Activated CD4-positive, alpha-beta T cell treated with anti-CD3 and anti-CD28 coated beads for 36 hours (primary cell): ENCODE results near the gene BCR. TPM values are rescaled to one million over a fixed set of nuclear protein-coding genes. Genes with fewer than 3 reads are reported as not detected.

Source experiments
- ATAC-seq: fragments of 200-7000 bp; cut with Tn5 transposase; one replicate; pipeline ENCODE4 v1.10.0; 2021; ENCODE audit warnings: mild to moderate bottlenecking, moderate library complexity
- CTCF ChIA-PET: fragments of 350-600 bp; sonication (Branson Sonifier 250); formaldehyde crosslinking; loops from one replicate; lab custom pipeline; 2021; ENCODE audit warnings: antibody characterized with exemption; lab: Charles Lee
- POLR2A ChIA-PET: fragments of 350-600 bp; sonication (Branson Sonifier 250); formaldehyde crosslinking; loops from one replicate; lab custom pipeline; 2021; ENCODE audit warnings: antibody characterized with exemption, inconsistent platforms; lab: Charles Lee
- DNase-seq: peaks from one replicate; pipeline ENCODE4 v3.0.0-alpha.2; 2020
- H3K27ac Mint-ChIP-seq: one replicate; pipeline ENCODE4 v1.8.0; 2021; ENCODE audit warnings: mixed read lengths
- H3K27me3 Mint-ChIP-seq: one replicate; pipeline ENCODE4 v1.8.0; 2021; ENCODE audit warnings: mixed read lengths
- H3K36me3 Mint-ChIP-seq: one replicate; pipeline ENCODE4 v1.8.0; 2021; ENCODE audit warnings: low read depth, mixed read lengths
- H3K4me1 Mint-ChIP-seq: one replicate; pipeline ENCODE4 v1.8.0; 2021; ENCODE audit warnings: mixed read lengths
- H3K4me3 Mint-ChIP-seq: one replicate; pipeline ENCODE4 v1.8.0; 2021; ENCODE audit warnings: mild to moderate bottlenecking, moderate library complexity, mixed read lengths
- H3K9me3 Mint-ChIP-seq: one replicate; pipeline ENCODE4 v1.8.0; 2021; ENCODE audit warnings: low read depth, mixed read lengths
- intact Hi-C, 2 experiments: fragments of 100-400 bp; cut with DNase I in 1 of 2; cut with micrococcal nuclease in 1 of 2; formaldehyde crosslinking; loops; one replicate each; pipeline versions ENCODE4 v1.14.2 to v1.15.1; 2022 to 2024; cut with DNase I, micrococcal nuclease
- total RNA-seq, 2 experiments: library from RNA; stranded (reverse); gene quantifications; one replicate each; pipeline ENCODE4 v1.2.3, GENCODE V29; 2021

The BCR gene
- total RNA-seq, 2 experiments from 2014 or later: 45.5 to 58.0 TPM

DNA sequence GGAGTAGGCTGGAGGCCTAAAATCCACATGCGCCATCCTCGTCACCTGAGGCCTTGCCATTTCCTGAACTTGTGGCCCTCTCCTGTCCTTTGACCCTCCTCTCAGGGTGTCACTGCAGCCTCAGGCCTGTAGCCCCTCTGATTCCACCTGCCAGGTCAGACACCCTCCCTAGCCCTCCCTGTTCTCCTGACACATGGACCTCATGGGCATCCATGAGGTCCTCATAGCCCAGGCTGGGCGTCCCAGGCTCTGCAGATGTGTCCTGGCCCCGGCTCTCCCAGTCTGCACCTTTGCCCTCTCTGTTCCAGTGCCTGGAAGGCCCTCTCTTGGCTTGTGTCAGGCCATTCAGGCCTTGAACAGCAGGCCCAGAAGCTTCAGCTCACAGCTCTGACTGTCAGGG is 19.3 kb upstream of the BCR start:
- no peak for DNase-seq
- intact Hi-C loops: no loop called here
- H3K4me1 Mint-ChIP-seq: no peaks in the 10 kb centered on the region
- H3K4me3 Mint-ChIP-seq: no peak overlapping the region
- no peak overlapping the region for H3K27ac Mint-ChIP-seq
- H3K36me3 Mint-ChIP-seq: no peaks in the 10 kb centered on the region
- CTCF ChIA-PET: no interaction called here
- H3K9me3 Mint-ChIP-seq: no peaks in the 10 kb centered on the region
- no peaks in the 10 kb centered on the region for H3K27me3 Mint-ChIP-seq
- ATAC-seq: no peak
- POLR2A ChIA-PET: no interaction called here

DNA sequence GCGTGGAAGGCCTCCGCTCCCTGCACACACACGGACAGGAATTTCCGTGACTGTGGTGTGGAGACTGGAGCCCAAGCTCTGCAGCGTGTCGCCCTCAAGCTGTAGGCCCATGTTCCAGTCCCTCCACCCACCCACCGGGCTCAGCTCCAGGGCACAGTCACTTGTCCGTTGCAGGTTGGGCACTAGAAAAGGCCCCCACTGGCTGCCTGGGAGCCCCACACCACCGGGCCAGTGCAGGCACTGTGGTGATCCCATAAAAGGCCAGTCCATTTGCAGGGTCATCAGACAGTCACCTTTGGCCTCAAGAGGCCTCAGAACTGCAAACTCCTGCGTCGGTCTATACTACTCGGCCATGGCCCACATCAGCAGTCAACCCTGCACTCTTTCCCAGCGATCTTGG is 18.7 kb upstream of the BCR start:
- ChIA-PET CTCF (no interaction called here), POLR2A (no interaction called here)
- no peak overlapping the region for H3K4me3 Mint-ChIP-seq
- H3K36me3 Mint-ChIP-seq: no peaks in the 10 kb centered on the region
- ATAC-seq: no peak
- DNase-seq: no peak
- no peak overlapping the region for H3K27ac Mint-ChIP-seq
- H3K4me1 Mint-ChIP-seq: no peaks in the 10 kb centered on the region
- H3K9me3 Mint-ChIP-seq: no peaks in the 10 kb centered on the region
- intact Hi-C loops: no loop called here
- H3K27me3 Mint-ChIP-seq: no peaks in the 10 kb centered on the region

DNA sequence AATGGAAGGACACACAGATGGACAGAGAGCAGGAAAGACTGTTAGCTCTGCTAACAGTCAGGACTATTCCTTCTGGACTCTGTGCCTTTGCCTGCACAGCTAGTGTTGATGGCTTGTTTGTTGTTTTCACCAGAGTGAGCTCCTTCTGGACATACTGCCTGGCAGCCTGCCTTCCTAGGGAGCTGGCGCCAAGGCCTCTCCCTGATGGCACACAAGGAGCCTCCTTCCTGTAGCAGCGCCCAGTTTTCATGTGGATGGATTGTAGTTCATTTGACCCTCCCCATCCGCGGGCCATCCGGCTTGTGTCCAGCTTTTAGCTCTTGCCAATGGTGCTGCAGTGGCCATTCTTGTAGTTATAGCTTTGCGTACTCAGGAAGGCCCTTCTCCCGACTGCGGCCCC is 16.6 kb upstream of the BCR start:
- Mint-ChIP-seq H3K9me3 (no peaks in the 10 kb centered on the region), H3K4me3 (no peak overlapping the region), H3K4me1 (no peaks in the 10 kb centered on the region), H3K36me3 (no peaks in the 10 kb centered on the region), H3K27me3 (no peaks in the 10 kb centered on the region), H3K27ac (no peak overlapping the region)
- POLR2A ChIA-PET: no interaction called here
- intact Hi-C loops: no loop called here
- ATAC-seq: no peak
- CTCF ChIA-PET: interaction anchor here (0.6 to 0.8 kb wide), 2 partner anchors 52 to 1386 kb away, joined by 3 to 4 read pairs; no protein-coding TSS in a partner anchor
- DNase-seq: no peak

DNA sequence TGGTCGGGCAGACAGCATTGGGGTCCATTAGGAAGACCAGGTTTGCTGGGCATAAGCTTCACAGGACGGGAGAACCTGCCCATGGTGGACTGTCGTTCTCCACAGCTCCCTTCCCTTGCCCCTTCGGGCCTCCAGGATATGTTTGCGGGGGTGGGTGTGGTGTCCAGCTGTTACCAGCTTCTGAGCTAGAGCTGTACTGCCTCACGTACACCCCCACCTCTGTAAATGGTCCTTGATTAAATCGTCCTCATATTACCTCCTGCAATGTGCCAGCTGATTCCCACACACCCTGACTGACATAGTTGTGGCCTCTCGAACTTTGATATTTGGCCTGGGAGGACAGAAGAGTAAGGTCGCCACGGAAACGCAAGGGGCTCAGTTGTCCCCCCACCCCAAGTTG is 16.2 kb upstream of the BCR start:
- no peak overlapping the region for H3K4me3 Mint-ChIP-seq
- ChIA-PET CTCF (interaction anchor here (0.6 to 0.8 kb wide), 2 partner anchors 52 to 1385 kb away, joined by 3 to 4 read pairs; no protein-coding TSS in a partner anchor), POLR2A (no interaction called here)
- no peak overlapping the region for H3K27ac Mint-ChIP-seq
- H3K36me3 Mint-ChIP-seq: no peaks in the 10 kb centered on the region
- ATAC-seq: no peak
- no peaks in the 10 kb centered on the region for H3K27me3 Mint-ChIP-seq
- no peaks in the 10 kb centered on the region for H3K9me3 Mint-ChIP-seq
- intact Hi-C loops: no loop called here
- no peaks in the 10 kb centered on the region for H3K4me1 Mint-ChIP-seq
- no peak for DNase-seq

DNA sequence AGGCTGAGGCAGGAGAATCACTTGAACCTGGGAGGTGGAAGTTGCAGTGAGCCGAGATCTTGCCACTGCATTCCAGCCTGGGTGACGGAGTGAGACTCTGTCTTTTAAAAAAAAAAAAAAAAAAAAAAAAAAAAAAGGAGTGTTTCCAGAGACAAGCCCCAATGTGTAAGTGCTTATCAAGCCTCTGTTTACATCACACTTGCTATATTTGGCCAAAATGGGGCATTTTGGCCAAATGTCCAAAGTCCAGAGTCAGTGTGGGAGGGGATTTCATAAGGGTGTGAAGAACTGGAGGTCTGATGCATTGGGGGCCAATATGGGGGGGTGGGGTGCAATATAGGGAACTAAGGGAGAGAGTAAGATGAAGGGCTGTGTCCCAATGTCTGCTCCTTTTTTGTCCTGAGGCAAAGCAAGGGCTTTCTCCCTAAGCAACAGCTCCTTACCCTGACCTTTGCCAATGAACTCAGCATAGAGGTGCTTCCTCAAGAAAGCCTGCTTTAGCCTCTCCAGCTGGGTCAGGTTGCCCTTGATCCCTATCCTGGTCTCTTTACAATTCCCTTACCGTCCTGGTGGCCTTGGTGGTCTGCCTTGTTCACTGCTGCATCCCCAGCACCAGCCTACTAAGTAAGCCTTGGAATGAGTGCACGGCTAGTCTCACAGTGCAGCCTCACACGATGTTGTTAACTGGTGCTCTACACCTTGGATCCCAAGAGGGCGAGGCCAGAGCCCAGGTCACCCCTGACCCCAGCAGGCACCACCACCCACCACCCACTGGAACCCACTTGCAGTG is 14.1 kb upstream of the BCR start:
- ChIA-PET POLR2A (no interaction called here), CTCF (interaction anchor here (0.8 kb wide), 1 partner anchor 8 kb away, joined by 3 read pairs; no protein-coding TSS in a partner anchor)
- no peaks in the 10 kb centered on the region for H3K36me3 Mint-ChIP-seq
- no peaks in the 10 kb centered on the region for H3K4me1 Mint-ChIP-seq
- intact Hi-C loops: no loop called here
- H3K27ac Mint-ChIP-seq: no peak overlapping the region
- ATAC-seq: no peak
- H3K4me3 Mint-ChIP-seq: no peak overlapping the region
- H3K27me3 Mint-ChIP-seq: no peaks in the 10 kb centered on the region
- no peak for DNase-seq
- H3K9me3 Mint-ChIP-seq: no peaks in the 10 kb centered on the region

DNA sequence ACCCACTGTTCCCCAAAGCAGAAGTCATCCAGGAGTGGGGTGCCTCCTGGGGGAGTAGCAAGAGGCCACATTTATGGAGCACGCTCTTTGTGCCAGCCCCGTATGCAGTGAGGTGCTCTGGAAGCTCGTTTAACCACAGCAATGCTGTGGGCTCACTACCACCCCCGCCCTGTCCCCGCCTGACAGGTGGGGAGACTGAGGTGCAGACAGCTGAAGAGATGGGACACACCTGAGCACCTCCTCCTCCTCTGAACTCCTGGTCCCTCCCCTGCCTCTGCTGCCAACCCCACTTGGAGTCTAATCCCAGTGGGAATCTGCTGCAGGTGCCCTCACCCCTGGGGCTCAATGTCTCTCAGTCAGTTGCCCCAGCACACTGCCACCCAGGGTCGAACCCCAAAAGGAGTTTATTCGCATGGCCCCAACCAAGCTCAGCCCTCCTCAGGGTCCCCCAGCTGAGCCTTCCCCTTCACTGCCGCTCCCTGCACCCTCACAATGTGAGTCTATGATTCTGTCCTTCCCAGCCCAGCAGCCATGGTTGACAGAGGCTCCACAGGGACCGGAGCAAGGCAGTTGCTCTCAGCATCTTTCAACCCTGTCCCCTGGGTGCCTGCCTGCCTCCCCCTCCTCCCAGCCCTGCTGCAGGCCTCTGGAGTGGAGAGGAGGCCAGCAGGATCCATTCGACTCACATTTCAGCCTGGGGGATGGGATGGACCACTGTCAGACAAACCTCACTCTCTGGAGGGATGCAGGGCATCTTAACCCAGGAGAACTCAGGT is 13.3 kb upstream of the BCR start:
- no peaks in the 10 kb centered on the region for H3K36me3 Mint-ChIP-seq
- H3K9me3 Mint-ChIP-seq: no peaks in the 10 kb centered on the region
- intact Hi-C loops: no loop called here
- POLR2A ChIA-PET: no interaction called here
- H3K4me3 Mint-ChIP-seq: no peak overlapping the region
- no peaks in the 10 kb centered on the region for H3K4me1 Mint-ChIP-seq
- CTCF ChIA-PET: interaction anchor here (1.1 kb wide), 1 partner anchor 22 kb away, joined by 3 read pairs; the partner anchor contains the start of gene RAB36
- ATAC-seq (no peak), DNase-seq (no peak)
- no peak overlapping the region for H3K27ac Mint-ChIP-seq
- no peaks in the 10 kb centered on the region for H3K27me3 Mint-ChIP-seq

DNA sequence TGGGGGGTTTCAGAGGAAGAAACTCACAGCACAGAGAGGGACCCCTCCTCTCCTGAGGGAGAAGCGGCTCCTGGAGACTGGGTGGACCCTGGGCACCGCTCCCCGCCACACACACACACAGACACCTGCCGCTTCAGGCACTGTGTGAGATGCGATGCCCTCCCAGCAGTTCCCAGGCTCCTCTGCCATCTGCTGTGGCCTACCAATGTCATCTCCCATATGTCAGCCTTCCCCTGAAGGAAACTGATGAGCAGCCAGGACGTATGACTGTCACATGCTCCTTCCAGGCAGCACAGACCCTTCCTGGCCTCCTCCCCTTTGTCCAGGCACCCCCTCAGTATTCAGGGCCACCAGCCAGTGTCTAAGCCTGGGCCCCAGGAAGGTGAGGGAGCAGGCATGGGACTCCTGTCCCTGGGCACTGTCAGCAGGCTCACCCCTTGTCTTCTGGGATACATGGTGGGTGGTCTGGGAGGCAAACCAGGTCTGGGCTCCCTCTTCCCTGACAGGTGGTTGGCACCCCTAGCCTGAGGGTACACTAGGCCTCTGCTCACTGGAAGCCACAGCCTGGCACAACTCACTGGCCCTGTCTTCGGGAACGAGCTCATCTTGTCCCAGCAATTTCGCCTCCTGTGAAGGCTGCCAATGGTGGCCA is 11.8 kb upstream of the BCR start:
- no peak overlapping the region for H3K27ac Mint-ChIP-seq
- no peaks in the 10 kb centered on the region for H3K36me3 Mint-ChIP-seq
- DNase-seq (no peak), ATAC-seq (no peak)
- H3K4me3 Mint-ChIP-seq: no peak overlapping the region
- CTCF ChIA-PET: interaction anchor here (0.7 to 1.1 kb wide), 2 partner anchors 23 to 150 kb away, joined by 3 read pairs; partner anchors contain the start of gene RAB36
- no peaks in the 10 kb centered on the region for H3K27me3 Mint-ChIP-seq
- intact Hi-C loops: no loop called here
- no peaks in the 10 kb centered on the region for H3K9me3 Mint-ChIP-seq
- H3K4me1 Mint-ChIP-seq: no peaks in the 10 kb centered on the region
- POLR2A ChIA-PET: no interaction called here

DNA sequence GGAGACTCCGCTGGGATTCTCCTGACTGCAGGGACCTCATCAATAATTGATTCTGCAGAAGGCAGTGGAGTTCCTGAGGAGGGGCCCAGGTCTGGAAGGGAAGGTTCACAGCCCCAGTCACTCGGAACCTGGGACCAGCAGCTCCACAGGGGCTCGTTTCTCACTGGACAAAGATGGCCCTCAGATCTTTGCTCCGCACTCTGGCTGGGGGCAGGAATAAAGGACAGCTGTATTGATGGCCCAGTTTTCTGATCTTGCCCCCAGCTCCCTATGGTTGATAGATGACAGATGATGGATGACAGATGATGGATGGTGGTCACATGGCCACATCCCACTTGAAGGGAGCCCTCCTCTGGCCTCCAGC is 11.3 kb upstream of the BCR start:
- H3K9me3 Mint-ChIP-seq: no peaks in the 10 kb centered on the region
- no peak for DNase-seq
- POLR2A ChIA-PET: no interaction called here
- H3K4me3 Mint-ChIP-seq: no peak overlapping the region
- ATAC-seq: no peak
- H3K36me3 Mint-ChIP-seq: no peaks in the 10 kb centered on the region
- CTCF ChIA-PET: interaction anchor here (1.0 kb wide), 1 partner anchor 117 kb away, joined by 3 read pairs; no protein-coding TSS in a partner anchor
- H3K27ac Mint-ChIP-seq: no peak overlapping the region
- intact Hi-C loops: no loop called here
- H3K27me3 Mint-ChIP-seq: no peaks in the 10 kb centered on the region
- peaks cover 2% of the 10 kb centered on the region for H3K4me1 Mint-ChIP-seq

DNA sequence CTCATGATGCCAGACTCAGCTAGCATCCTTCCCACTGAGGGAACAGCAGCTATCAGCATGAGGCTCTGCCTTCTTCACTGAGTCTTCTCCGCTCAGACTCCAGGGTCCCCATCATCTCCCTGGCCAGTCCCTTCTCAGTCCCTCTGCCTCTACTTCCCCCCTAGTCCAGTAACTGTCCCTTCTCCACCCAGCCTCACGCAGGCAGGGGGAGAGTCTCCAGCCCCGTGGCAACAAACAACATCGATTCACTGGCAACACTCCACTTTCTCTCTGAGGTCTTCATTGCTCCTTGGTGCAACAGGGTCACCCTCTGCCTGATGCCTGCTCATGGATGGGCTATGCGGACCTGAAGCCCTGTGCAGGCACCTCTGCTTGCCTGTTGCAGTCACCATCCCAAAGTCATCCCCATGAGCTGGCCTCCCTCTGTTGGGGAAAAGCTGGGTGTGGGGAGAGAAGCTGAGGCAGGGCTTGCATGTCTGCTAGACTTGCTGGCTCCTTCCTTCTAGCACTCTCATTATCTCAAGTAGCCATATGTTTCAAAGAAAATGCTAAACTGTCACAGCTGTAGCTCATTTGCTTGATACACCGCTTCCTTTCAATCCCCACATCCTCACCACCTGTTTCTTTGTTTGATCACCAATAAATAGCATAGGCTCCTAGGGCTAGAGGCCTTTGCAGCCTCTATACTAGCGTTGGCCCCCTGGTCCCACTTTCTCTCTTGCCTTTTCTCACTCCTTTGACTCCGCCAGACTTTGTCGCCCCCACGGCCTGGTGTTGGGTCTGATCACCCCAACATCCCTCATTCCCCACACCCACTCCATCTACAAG is 4.3 kb upstream of the BCR start:
- ATAC-seq (no peak), DNase-seq (no peak)
- Mint-ChIP-seq H3K4me3 (no peak overlapping the region), H3K4me1 (peaks cover 20% of the 10 kb centered on the region), H3K27me3 (no peaks in the 10 kb centered on the region), H3K36me3 (no peaks in the 10 kb centered on the region), H3K9me3 (peaks cover 7% of the 10 kb centered on the region), H3K27ac (no peak overlapping the region)
- POLR2A ChIA-PET: no interaction called here
- CTCF ChIA-PET: interaction anchor here (0.6 to 5.3 kb wide), 13 partner anchors 22 to 208 kb away, joined by 3 to 72 read pairs (median 6); no protein-coding TSS in a partner anchor
- intact Hi-C loops: no loop called here

DNA sequence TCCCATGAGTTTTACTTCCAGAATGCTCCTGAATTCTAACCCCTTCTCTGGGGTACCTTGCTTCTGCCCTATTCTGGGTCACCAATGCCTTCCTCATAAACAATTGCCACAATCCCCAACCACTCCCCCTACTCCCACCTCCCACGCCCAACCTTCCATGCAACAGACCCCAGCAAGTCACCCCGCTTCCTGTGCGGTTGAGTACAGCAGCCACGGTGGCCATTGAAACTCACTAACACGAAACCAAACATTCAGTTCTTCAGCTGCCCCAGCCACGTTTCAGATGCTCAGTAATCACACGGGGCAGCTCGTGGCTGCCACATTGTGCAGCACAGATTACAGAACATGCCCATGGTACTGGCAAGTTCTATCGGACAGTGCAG is 3.7 kb upstream of the BCR start:
- no peaks in the 10 kb centered on the region for H3K27me3 Mint-ChIP-seq
- peaks cover 7% of the 10 kb centered on the region for H3K9me3 Mint-ChIP-seq
- H3K4me3 Mint-ChIP-seq: no peak overlapping the region
- intact Hi-C loops: no loop called here
- CTCF ChIA-PET: interaction anchor here (0.6 to 5.3 kb wide), 10 partner anchors 22 to 209 kb away, joined by 3 to 72 read pairs (median 6); no protein-coding TSS in a partner anchor
- POLR2A ChIA-PET: no interaction called here
- H3K27ac Mint-ChIP-seq: no peak overlapping the region
- DNase-seq (no peak), ATAC-seq (no peak)
- H3K4me1 Mint-ChIP-seq: peaks cover 20% of the 10 kb centered on the region
- H3K36me3 Mint-ChIP-seq: no peaks in the 10 kb centered on the region

DNA sequence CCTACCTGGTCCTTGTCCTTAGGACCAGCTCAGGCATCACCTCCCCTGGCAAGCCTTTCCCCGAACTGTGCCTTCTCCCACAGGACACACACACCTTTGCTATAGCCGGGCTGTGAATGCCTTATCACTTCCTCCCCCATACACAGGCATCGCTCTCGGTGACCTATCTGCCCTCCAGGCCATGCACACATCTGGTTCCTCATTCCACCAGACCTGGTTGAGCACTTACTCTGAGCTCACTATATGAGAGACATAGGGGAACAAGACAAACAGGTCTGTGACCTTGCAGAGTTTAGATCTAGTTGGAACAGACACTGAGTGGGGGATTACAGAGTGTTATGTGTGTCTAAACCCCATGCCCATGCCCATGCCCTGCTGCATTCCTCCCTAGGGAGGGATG is 3.1 kb upstream of the BCR start:
- ChIA-PET CTCF (interaction anchor here (0.7 to 5.3 kb wide), 11 partner anchors 21 to 248 kb away, joined by 3 to 72 read pairs (median 6); no protein-coding TSS in a partner anchor), POLR2A (no interaction called here)
- intact Hi-C loops: no loop called here

More for the DNA sequence above, 3.1 kb upstream of the BCR start:
- Mint-ChIP-seq H3K36me3 (peaks cover 4% of the 10 kb centered on the region), H3K27me3 (no peaks in the 10 kb centered on the region), H3K27ac (no peak overlapping the region), H3K9me3 (peaks cover 7% of the 10 kb centered on the region), H3K4me3 (no peak overlapping the region), H3K4me1 (peaks cover 24% of the 10 kb centered on the region)
- no peak for DNase-seq
- ATAC-seq: no peak
